Mucosa of gallbladder (tissue), 1 donor: ENCODE measurements around the gene SPACA4. TPM values are rescaled to one million over a fixed set of nuclear protein-coding genes. Genes with fewer than 3 reads are reported as not detected.

ENCODE experiments used
- DNase-seq: peaks from one replicate; pipeline ENCODE4 v3.0.0-alpha.2; 2020; ENCODE audit warnings: low spot score
- total RNA-seq: library from RNA; stranded (reverse); gene quantifications from one replicate; pipeline ENCODE4 v1.2.1, GENCODE V29; 2021
- donor health status: DM: no; HTN: no; CAD: no.

The SPACA4 gene
- total RNA-seq, 1 donor from 2014 or later = not detected

DNA sequence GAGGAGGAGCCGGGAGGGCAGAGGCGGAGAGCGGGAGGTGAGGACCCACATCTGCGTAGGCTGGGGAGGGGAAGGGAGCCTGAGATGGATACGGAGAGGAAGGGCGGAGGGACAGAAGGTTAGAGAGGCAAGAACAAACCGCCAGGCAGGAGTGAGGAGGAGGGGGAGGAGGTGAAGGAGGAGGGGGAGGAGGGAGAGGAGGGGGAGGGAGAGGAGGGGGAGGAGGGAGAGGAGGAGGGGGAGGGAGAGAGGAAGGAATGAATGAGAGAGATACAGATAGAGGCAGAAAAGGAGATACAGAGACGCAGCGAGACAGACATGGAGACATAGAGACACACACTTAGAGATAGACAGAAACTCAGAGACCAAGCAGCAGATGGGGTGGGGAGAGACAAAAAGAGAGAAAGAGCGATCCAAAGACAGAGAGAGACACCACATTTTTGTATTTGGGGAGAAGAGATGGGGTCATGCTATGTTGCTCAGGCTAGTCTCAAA is 40.2 kb downstream of the SPACA4 start:
- no peak for DNase-seq

DNA sequence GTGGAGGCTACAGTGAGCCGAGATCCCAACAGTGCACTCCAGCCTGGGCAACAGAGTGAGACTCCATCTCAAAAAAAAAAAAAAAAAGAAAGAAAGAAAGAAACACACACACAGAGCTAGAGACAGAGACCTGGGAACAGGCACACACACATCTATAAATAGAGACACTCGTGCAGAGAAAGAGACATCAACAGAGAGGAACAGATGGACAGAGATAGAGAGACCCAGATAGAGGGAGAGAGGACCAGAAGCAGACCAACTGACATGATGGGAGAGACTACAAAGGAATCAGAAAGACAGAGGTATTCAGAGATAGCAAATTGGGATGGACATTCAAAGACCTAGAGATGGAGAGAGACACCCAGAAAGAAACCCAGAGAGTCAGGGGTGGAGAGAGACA is 41.6 kb downstream of the SPACA4 start:
- no peak for DNase-seq

DNA sequence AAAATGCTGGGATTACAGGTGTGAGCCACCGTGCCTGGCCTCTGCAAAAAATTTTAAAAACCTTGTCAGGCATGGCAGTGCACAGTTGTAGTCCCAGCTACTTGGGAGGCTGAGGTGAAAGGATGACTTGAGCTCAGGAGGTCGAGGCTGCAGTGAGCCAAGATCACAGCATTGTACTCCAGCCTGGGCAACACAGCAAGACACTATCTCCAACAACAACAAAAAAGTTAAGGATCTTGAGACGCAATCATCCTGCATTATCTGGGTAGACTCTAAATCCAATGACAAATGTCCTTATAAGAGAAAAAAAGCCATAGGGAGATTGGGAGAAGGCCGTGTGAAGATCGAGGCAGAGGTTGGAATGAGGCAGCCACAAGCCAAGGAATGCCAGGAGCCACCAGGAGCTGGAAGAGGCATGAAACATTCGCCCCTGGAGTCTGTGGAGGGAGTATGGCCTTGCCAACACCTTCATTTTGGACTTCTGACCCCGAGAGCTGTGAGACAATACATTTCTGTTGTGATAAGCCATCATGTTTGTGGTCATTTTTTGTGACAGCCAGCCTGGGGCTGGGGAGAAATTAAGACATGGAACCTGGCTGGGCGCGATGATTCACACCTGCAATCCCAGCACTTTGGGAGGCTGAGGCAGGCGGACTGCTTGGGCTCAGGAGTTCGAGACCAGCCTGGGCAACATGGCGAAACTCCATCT is 44.6 kb downstream of the SPACA4 start:
- DNase-seq = no peak

DNA sequence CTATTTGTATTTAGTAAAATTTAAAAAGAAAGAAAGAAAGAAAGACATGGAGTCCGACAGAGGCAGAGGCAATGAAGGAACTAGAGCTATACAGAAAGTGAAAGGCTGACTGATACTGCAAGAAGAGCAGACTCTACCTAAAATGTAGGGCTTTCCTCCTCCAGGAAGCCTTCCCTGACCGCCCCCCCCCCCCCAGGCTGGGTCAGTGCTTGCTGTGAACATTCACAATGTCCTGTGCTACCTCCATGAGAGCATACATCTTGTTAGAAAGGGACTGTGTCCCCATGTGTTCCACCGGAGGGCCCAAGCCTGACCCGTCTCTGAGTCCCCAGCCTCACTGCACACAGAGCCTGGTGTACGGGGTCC is 45.1 kb downstream of the SPACA4 start:
- DNase-seq = no peak

DNA sequence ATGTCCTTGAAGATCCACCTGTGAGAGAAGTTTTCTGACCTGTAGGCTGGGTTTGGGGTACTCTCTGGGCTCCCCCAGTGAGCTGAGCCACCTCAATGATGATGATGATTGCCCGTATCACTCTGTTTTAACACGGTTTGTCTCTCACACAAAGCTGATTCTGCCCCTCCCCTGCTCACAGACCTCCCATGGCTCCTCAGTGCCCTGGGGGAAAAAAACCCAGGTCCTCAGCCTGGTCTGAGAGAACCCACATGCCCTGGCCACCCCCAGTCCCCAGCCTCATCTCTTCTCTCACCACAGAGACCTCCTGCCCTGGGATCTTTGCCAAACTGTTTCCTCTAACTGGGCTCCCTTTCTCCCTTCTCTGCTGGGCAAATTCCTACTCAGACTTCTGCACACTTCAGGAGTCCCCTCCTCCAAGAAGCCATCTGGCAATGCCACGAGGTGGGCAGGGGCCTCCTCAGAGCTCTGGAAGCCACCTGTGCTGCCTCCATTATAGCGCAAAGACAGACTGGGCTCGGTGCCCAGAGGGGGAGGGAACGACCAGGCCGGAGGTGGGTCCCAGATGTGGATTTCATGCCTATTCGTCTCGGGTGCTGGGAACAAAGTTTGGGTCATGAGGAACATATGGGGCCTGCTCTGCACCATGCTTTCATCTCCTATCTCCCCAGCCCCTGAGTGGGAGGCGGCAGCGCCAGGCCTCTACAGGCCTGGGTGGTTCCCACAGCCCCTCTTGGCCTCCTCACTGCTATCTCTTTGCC is 47.9 kb downstream of the SPACA4 start:
- DNase-seq = no peak

DNA sequence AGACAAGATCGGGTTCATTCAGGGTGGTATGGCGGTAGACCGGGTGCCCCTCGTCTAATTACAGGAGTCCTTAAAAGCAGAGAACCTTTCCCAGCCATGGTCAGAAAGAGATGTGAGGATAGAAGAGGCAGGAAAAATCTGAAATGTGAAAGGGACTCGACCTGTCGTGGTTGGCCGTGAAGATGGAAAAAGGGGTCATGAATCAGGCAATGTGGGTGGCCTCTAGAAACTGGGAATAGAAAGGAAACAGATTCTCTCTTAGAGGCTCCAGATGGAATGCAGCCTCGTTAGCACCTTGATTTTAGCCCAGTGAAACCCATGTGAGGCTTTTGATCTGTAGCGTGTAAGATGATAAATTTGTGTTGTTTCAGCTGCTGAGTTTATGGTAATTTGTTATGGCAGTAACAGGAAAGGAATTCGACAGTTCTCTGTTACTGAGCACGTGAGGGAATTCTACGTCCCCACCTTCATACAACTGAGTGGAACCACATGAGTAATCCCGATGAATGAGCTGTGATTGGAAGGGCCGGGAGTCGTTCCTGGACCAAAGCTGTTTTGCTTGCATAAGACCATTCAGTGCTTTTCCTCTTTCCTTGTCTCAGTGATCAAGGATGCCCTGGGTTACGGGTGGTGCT is 50.4 kb downstream of the SPACA4 start:
- no peak for DNase-seq

Other genes starting within 250 kb of the SPACA4 start
- gene TMEM143, start 242.8 kb upstream of the SPACA4 start, total RNA-seq = 18.0 TPM
- not detected for gene SYNGR4, start 242.4 kb upstream of the SPACA4 start, total RNA-seq
- gene KDELR1, start 215.2 kb upstream of the SPACA4 start, total RNA-seq = 205 TPM
- gene GRIN2D, start 213.1 kb upstream of the SPACA4 start, total RNA-seq = 0.69 TPM
- 27.6 TPM for gene GRWD1, start 160.8 kb upstream of the SPACA4 start, total RNA-seq
- gene KCNJ14, start 151.2 kb upstream of the SPACA4 start, total RNA-seq = 1.0 TPM
- 141 TPM for gene CYTH2, start 137.4 kb upstream of the SPACA4 start, total RNA-seq
- gene LMTK3, start 94.9 kb upstream of the SPACA4 start, total RNA-seq = 21.0 TPM
- 13.1 TPM for gene SULT2B1, start 54.6 kb upstream of the SPACA4 start, total RNA-seq
- 143 TPM for gene FAM83E, start 8.3 kb downstream of the SPACA4 start, total RNA-seq
- 1,057 TPM for gene RPL18, start 12.4 kb downstream of the SPACA4 start, total RNA-seq
- 51.8 TPM for gene SPHK2, start 12.8 kb downstream of the SPACA4 start, total RNA-seq
- 39.9 TPM for gene DBP, start 30.6 kb downstream of the SPACA4 start, total RNA-seq
- 46.2 TPM for gene CA11, start 39.4 kb downstream of the SPACA4 start, total RNA-seq
- 0.46 TPM for gene NTN5, start 66.3 kb downstream of the SPACA4 start, total RNA-seq
- gene FUT2, start 89.2 kb downstream of the SPACA4 start, total RNA-seq = 78.1 TPM
- 1.6 TPM for gene MAMSTR, start 113.0 kb downstream of the SPACA4 start, total RNA-seq
- gene RASIP1, start 133.9 kb downstream of the SPACA4 start, total RNA-seq = 13.1 TPM
- 0.20 TPM for gene IZUMO1, start 140.2 kb downstream of the SPACA4 start, total RNA-seq
- gene FUT1, start 145.9 kb downstream of the SPACA4 start, total RNA-seq = 1.0 TPM
- gene FGF21, start 148.8 kb downstream of the SPACA4 start, total RNA-seq = not detected
- 56.3 TPM for gene BCAT2, start 204.3 kb downstream of the SPACA4 start, total RNA-seq
- gene HSD17B14, start 229.7 kb downstream of the SPACA4 start, total RNA-seq = 10.6 TPM